Stimulated activated CD8-positive, alpha-beta memory T cell treated with anti-CD3 and anti-CD28 coated beads, Interleukin-12 subunit alpha, Interleukin-12 subunit beta, amount 100 ng/mL, for 24 hours (primary cell): ENCODE results near the gene NOP14.
"Not testable (repeated sequence)": the region's sequence is repeated elsewhere in the genome, so short reads cannot be mapped to it uniquely, and the experiment has no call there.

Experiments used
- DNase-seq: peaks from one replicate; pipeline ENCODE4 v3.0.0-alpha.2; 2020; ENCODE audit errors: extremely low read depth

The NOP14 gene

GRCh38 chr4:2961811-2962441 is 1.3 kb downstream of the NOP14 start:
- peak; percentile 33 for DNase-seq

GRCh38 chr4:2961421-2961810 is 1.8 kb downstream of the NOP14 start:
- DNase-seq = no peak

DNA sequence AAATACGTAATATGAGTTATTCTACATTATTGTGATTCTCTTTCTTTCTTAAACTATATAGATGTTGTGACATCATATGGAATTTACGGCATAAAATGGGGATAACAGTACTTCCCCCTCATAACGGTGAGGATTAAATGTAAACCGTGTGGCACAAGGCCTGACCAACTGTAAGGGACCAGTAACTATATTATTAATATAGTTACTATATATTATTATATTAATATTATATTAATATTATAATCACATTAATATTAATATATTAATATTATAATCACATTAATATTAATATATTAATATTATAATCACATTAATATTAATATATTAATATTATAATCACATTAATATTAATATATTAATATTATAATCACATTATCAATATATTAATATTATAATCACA is 2.8 kb downstream of the NOP14 start:
- DNase-seq = not testable (repeated sequence)

DNA sequence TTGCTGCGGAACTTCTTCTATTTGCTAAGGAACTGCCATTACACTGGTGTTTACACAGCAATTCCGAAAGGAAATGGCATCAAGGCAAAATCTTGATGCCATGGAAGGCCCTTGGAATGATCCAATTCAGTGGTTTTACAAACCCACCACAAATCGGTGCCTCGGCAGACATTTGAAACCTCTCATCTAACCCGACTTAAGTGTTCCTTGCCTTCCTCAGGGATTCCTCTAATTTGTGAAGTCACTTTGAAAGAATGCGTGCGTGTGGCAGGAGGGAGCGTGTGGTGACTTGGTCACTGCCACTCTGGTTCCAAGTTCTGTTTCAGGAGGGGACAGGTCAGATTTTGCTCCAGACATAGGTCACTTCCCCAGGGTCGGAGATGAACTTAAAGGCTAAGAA is 4.8 kb downstream of the NOP14 start:
- DNase-seq = no peak

DNA sequence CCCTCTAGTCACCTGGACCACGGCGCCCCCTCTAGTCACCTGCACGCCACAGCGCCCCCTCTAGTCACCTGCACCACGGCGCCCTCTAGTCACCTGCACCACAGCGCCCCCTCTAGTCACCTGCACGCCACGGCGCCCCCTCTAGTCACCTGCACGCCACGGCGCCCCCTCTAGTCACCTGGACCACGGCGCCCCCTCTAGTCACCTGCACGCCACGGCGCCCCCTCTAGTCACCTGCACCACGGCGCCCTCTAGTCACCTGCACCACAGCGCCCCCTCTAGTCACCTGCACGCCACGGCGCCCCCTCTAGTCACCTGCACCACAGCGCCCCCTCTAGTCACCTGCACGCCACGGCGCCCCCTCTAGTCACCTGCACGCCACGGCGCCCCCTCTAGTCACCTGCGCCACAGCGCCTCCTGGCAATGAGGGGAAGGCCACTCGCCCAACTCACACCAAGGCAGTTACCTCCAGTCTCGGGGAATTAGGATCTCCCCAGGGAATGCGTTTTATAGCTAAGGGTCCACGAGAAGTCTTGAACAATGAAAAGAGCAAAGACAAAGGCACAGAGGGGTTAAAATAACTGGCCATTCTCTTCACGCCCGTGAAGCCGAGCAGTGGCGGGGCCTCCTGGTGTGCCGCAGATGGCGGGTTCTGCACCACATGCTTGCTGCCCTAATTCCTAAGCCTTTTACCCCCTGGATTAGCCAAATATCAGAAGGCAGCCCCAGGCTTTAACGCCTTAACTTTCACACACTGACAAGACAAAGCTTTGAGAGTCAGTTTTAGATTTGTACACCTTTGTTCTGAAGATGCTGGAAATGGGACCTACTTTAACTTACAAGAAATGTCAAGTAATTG is 7.8 kb downstream of the NOP14 start:
- not testable (repeated sequence) for DNase-seq

GRCh38 chr4:2954358-2955185 is 8.6 kb downstream of the NOP14 start:
- no peak for DNase-seq

DNA sequence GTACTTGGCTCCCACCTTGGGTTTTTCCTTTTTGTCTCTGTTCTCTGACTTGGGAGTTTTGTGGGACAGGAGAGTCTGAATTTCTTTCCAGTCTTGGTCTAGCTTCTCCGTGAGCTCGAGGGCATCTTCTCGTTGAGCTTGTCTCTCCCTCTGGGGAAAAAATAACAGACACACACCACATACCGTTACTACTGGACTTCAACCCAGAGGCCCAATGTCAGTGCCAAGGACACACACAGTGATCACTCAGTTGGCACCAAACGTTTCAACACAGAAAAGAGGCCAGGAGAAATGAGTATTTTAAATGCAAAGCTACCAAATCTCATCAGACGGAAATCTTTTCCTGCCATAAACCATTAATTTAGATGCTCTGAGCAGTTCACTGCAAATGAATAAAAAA is 9.7 kb downstream of the NOP14 start:
- DNase-seq = no peak

- DNase-seq = no peak
These were observed 12.8 kb downstream of the NOP14 start for GRCh38 chr4:2950221-2950989.

GRCh38 chr4:2949782-2950125 is 13.5 kb downstream of the NOP14 start:
- DNase-seq = no peak

DNA sequence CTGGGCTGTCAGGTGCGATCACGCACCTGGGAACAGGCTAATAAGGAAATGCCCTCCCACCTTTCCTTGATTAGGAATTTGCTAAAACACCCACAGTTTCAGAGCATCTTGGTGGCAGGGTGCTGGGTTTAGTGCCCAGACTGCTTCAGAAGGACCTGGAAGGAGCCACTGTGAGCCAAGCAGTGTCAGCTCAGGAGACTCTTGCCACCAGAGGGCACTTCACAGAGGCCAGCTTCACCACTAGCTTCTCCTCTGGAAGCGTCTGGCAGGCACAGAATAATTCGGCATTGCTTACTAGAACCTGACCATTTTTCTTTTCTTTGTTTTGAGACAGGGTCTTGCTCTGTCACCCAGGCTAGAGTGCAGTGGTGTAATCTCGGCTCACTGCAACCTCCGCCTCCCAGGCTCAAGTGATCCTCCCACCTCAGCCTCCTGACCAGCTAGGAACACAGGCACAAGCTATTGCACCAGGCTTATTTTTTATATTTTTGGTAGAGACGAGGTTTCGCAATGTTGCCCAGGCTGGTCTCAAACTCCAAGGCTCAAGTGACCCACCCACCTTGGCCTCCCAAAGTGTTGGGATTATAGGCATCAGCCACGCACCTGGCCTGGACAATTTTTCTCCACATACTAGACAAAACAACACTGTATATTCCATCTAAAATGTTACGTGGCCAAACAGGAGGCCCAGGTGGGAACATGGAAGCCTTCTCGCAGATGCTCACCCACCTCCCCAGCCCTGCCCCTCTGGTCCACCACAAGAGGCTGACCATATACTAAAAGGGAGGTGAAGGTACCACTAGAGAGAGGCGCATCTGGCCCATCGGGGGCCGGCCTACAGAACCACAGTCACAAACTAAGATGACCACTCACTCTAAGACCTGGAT is 14.1 kb downstream of the NOP14 start:
- DNase-seq = no peak

DNA sequence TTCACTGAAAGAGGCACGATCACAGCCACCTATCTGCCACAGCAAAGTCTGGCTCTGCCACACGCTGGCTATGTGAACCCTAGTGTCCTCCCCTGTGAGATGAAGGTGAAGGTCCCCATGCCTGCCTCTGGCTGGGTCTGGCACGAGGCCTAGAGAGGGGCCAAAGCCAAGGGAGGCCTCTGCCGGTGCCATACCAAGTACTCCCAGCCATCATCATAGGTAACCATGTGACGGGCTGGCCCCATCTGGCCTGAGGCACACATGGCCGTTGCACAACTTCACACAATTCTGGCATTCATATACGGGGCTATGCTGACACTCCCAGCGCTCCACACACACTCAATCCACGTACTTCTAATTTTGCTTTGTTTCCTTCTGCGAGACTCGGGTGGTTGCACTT is 15.3 kb downstream of the NOP14 start:
- no peak for DNase-seq

DNA sequence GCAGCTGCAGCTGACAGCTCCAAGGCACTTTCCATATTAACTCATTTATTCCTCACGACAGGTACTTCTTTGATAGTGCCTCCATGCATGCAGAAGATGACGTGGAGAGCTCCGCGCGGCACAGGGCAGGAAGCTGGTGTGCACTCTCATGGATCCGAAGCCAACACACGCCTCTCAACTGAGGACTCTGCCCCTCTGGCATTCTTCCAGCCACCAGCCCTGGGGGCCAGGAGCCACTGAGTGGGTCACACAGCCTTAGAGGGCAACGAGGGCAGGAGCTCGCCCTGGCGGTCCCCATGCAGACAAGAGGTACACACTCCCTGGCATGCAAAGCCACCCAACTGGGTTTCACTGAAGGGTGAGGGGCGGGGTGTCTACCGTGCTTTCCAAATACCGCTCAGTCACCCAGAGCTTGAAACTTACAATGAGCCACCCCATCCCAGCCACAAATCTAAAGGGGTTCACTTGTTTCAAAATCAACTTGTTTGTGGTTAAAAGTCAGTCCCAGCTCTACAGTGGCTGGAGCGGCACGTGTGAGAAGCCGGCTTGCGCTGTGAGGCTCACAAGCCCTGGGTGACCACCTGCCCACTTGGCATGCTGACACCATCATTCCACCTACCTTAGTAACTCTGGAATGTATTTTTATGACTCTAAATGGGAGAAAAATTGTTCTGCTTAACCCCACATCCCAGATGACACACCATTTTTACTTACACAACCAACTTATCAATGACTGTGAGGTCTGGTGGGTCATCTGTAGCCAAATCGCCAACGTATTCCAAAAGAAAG is 16.2 kb downstream of the NOP14 start:
- no peak for DNase-seq

DNA sequence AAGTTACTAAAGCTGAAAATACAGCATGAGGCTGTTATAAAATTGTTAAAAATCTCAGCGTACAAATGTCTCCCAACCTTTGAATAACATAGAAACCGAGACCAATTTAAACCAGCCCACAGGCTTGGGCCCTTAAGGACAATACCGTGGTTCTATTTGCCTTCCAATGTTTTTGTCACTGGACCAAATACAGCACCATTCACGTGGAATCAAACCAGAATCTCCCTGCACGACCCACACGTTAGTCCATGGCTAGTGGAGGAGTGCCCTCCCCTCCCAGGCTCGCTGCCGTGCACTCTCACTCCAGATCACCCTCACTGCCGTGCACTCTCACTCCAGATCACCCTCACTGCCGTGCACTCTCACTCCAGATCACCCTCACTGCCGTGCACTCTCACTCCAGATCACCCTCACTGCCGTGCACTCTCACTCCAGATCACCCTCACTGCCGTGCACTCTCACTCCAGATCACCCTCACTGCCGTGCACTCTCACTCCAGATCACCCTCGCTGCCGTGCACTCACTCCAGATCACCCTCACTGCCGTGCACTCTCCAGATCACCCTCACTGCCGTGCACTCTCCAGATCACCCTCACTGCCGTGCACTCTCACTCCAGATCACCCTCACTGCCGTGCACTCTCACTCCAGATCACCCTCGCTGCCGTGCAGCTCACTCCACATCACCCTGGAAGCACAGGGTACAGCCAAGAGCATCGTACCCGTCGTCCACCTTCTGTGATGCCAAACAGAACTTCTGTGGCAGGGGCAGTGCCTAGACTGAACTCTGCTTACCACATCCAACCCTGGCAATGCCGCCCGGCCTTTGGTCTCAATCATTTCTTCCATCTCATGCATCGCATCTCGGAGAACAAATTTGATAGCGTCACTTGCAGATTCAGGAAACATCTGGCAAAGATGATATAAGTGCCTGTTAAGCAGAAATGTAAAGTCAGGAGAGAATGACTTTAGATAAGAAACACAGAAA is 17.3 kb downstream of the NOP14 start:
- DNase-seq = not testable (repeated sequence)

DNA sequence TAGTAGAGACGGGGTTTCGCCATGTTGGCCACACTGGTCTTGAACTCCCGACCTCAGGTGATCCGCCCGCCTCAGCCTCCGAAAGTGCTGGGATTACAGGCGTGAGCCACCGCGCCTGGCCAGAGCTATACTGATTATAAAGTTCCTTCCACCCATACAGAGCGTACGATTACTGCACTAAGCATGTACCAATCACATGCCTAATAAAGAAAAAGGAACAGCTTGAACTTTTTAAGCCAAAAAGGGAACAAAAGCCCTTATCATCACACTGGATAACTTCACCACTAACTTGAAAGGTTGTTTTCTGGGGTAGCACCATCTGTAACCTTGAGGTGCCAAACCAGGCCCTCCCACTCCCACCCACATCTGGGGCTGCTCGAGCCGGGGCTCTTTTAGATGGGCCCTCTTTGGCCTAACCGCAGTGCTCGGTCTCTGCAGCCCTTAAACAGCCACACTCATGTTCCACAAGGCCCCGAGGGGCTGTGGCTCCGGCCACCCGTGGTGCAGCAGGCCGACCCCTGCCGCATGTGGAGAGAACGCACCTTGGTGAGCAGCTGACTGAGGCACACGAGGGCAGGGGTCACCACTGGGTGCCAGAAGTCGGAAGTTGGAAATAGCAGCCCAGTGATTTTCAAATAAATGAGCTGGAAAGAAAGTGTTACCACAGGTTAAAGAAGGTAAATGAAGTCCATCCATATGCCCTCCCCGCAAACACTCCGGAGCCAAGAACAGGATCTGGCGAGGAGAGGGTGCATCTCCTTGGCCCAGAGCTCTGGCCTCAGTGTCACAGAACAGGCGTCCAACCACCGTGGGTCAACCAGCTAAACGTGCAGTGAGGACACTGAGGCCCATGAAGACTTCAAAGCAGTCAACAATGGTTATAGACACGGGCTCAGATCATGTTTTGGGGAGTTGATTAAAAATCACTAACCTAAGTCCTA is 18.4 kb downstream of the NOP14 start:
- no peak for DNase-seq

DNA sequence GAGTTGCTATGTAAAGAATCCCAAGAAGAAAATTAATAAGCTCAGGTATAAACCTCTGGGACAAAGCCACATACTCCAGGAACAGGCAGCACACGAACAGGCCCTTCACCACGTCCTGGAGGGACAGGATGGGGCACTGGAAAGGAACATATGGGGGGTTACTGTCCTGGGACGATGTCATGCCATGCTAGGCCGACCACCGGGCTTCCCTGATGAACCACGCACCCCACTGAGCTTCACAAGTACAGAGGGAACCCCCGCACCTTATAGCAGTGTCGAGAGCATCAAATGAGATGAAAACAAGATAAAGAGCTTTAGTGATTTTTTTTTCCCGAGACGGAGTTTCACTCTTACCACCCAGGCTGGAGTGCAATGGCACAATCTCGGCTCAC is 19.1 kb downstream of the NOP14 start:
- no peak for DNase-seq

- no peak for DNase-seq
These were observed 19.7 kb downstream of the NOP14 start for GRCh38 chr4:2943364-2944090.
